Measurements from ENCODE around the gene MT1M.

GRCh38 chr16:56632156-56632847 is at the start of gene MT1M:
- no peak for TF ChIP-seq POLR2A (IDR thresholded peaks at IDR 0.05)
- TF ChIP-seq, protein P1, sequence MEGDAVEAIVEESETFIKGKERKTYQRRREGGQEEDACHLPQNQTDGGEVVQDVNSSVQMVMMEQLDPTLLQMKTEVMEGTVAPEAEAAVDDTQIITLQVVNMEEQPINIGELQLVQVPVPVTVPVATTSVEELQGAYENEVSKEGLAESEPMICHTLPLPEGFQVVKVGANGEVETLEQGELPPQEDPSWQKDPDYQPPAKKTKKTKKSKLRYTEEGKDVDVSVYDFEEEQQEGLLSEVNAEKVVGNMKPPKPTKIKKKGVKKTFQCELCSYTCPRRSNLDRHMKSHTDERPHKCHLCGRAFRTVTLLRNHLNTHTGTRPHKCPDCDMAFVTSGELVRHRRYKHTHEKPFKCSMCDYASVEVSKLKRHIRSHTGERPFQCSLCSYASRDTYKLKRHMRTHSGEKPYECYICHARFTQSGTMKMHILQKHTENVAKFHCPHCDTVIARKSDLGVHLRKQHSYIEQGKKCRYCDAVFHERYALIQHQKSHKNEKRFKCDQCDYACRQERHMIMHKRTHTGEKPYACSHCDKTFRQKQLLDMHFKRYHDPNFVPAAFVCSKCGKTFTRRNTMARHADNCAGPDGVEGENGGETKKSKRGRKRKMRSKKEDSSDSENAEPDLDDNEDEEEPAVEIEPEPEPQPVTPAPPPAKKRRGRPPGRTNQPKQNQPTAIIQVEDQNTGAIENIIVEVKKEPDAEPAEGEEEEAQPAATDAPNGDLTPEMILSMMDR (IDR thresholded peaks at IDR 0.05 in 8 of 11, conservative IDR thresholded peaks at IDR 0.05 in 3 of 11): no peak
